NCI-H2107 treated with DMSO at 0.1 percent for 48 hours (cell line): ENCODE data around the gene RAD9A.
"Not testable (repeated sequence)": the region's sequence is repeated elsewhere in the genome, so short reads cannot be mapped to it uniquely, and the experiment has no call there.

Source experiments
- DNase-seq: peaks from one replicate; lab custom pipeline; 2025; ENCODE audit not compliant: unreplicated experiment; lab: John Stamatoyannopoulos, UW

The RAD9A gene

DNA sequence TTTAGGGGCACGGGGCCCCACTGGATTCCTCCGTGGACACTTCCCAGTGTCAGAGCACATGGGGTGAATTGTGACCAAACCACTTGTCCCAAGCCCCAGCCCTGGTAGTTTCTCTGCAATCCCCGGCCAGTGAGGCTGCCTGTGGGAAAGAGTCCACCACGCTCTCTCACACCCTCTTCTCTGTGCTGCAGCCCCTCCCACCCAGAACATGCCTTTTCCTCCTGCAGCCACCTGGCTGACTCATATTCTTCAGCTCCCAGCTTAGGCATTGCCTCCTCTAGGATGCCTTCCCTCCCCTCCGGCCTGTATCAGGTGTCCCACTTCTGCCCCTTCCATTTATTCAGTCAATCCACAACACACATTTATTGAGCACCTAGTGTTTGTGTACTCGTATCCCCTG is 31.1 kb downstream of the RAD9A start:
- DNase-seq = no peak

DNA sequence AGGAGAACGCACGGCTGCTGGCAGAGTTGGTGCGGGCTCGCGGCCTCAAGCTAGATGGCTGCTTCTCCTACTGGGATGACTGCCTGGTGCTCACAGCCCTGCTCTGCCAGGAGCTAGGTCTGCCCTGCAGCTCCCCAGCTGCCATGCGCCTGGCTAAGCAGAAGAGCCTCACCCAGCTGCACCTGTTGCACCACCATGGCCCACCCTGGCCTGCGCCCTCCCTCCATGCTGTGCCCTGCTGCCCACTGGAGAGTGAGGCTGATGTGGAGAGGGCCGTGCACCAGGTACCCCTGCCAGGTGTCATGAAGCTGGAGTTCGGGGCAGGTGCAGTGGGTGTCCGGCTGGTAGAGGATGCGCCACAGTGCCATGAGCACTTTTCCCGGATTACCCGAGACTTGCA is 31.7 kb downstream of the RAD9A start:
- DNase-seq = no peak

DNA sequence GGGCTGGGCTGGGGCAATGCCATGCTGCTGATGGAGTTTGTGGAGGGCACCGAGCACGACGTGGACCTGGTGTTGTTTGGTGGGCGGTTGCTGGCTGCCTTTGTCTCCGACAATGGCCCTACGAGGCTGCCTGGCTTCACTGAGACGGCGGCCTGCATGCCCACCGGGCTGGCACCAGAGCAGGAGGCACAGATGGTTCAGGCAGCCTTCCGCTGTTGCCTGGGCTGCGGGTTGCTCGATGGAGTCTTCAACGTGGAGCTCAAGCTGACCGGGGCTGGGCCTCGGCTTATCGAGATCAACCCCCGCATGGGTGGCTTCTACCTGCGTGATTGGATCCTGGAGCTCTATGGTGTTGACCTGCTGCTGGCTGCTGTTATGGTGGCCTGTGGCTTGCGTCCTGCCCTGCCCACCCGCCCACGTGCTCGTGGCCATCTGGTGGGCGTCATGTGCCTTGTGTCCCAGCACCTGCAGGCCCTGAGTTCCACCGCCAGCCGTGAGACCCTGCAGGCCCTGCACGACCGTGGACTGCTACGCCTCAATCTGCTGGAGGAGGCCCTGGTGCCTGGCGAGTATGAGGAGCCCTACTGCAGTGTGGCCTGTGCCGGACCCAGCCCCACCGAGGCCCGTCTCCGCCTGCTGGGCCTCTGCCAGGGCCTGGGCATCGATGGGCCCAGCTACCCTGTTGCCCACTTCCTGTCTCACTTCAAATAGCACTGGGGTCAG is 32.3 kb downstream of the RAD9A start:
- no peak for DNase-seq

DNA sequence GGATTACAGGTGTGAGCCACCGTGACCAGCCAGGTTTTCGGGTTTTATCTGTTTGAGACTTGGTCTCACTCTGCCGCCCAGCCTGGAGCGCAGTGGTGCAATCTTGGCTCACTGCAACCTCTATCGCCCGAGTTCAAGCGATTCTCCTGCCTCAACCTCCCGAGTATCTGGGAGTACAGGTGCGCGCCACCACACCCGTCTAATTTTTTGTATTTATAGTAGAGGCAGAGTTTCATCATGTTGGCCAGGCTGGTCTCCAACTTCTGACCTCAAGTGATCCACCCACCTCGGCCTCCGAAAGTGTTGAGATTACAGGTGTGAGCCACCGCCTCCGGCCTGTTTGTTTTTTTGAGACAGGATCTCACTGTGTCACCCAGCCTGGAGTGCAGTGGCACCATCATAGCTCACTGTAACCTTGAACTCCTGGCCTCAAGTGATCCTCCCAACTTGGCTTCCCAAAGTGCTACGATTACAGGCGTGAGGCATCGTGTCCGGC is 35.6 kb downstream of the RAD9A start:
- not testable (repeated sequence) for DNase-seq

DNA sequence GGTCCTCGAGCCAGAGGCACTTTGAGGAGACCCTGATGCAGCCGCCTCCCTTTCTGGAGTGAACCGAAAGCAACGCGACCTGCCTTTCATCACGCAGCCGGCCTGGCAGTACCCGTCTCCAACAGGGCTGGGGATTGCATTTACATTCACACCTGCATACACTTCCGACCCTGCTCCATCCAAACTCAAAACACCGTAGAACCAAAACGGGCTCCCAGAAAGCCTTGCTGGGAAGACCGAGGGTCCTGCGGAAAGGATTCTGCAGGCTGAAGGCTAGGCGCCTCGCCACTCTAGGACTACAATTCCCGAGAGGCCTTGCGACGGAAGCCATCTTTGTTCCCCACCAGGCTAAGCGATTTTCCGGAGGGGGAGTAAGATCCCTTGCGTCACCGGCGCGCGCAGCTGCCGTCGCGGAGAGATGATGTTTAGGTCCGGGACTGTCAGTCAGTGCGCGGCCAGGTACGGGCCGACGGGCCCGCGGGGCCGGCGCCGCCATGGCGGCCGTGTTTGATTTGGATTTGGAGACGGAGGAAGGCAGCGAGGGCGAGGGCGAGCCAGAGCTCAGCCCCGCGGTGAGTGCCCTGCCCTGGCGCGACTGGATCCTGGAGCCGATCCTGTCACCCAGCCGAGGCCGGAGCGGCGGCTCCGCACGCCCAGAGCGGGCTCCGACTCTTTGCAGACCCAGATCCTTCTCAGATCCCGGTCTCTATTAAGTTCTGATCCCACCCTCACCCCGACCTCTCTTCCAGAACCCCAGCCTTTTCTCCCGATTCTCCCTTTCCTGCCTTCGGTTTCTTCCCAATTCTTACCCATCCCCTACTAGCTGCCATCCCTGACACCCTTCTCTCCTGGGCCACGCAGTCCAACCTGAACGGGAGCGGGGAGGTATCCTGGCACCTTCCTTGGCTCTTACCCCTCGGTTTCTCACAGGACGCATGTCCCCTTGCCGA is 36.5 kb downstream of the RAD9A start, which contains the start of gene RPS6KB2:
Gene RPS6KB2 (plus strand): TSS at position 443 of the 950 bp plus-strand sequence. CDS start 52 bp downstream, at position 495.
- peak; percentile 89 for DNase-seq

- no peak for DNase-seq
Measured at GRCh38 chr11:67429038-67429668, 37.4 kb downstream of the RAD9A start.

GRCh38 chr11:67429722-67430121 is 37.9 kb downstream of the RAD9A start:
- no peak for DNase-seq

- DNase-seq = no peak
Measured at GRCh38 chr11:67431346-67432249, 39.8 kb downstream of the RAD9A start.

GRCh38 chr11:67432655-67433349 is 41.0 kb downstream of the RAD9A start:
- no peak for DNase-seq

DNA sequence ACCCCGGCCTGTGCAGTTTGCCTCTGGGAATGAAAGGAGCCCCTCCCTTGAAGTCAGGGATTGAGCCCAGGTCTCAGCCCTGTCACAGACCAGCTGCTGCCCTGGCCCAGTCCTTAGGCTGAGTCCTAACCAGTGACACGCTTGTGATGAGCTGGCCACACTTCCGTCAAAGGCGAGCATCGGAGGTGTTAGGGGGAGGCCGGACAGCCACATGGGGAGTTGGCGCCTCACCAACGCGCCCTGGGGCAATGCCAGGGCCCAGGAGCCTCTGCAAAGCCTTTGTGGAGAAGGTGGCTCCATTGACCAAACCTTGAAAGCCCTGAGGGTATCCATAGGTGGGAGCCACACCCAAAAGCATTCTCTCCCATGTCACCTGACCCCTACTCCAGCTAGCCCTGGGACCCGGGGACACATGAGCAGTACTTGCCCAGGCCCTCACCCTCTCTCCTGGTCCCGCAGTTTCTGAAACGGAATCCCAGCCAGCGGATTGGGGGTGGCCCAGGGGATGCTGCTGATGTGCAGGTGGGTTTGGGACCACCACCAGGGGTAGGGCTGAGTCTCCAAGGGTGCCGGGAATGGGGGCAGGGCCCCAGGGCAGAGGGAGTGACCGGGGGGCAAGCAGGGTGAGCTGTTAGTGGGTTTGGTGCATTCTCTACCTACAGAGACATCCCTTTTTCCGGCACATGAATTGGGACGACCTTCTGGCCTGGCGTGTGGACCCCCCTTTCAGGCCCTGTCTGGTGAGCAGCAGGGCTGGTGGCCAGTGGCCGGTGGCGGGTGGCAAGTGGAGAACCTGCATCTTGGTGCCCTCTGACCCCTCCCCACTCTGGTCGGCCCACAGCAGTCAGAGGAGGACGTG is 42.0 kb downstream of the RAD9A start:
- DNase-seq = no peak

DNA sequence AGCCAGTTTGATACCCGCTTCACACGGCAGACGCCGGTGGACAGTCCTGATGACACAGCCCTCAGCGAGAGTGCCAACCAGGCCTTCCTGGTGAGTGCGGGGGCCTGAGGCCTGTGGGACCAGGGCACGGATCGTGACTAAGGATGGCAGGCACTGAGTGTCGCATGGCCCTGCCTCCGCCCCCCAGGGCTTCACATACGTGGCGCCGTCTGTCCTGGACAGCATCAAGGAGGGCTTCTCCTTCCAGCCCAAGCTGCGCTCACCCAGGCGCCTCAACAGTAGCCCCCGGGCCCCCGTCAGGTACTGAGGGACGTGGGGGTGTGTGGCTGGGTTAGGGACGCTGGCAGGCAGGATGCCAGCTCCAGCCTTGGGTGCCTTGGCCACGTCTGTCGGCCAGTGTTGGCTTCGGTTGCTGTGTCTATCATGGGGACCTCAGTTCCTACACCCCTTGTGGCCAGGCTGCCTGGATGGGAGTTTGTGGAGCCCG is 42.7 kb downstream of the RAD9A start:
- DNase-seq = no peak

DNA sequence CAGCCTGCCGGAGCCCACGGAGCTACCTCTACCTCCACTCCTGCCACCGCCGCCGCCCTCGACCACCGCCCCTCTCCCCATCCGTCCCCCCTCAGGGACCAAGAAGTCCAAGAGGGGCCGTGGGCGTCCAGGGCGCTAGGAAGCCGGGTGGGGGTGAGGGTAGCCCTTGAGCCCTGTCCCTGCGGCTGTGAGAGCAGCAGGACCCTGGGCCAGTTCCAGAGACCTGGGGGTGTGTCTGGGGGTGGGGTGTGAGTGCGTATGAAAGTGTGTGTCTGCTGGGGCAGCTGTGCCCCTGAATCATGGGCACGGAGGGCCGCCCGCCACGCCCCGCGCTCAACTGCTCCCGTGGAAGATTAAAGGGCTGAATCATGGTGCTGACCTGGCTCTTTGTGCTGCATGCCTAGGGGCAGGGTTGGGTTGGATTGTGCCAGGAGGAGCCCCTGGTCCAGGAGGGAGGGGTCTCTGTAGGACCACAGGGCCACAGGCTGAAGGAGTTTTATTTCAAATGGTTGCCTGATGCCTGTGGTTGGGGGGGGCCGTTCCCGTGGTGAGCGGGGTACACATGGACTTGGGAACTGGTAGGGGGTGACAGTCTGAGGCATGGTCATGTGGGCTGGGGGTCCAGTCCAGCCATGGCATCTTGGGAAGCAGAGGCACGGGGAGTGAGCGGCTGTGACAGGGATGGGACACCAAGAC is 43.4 kb downstream of the RAD9A start:
- DNase-seq = no peak

DNA sequence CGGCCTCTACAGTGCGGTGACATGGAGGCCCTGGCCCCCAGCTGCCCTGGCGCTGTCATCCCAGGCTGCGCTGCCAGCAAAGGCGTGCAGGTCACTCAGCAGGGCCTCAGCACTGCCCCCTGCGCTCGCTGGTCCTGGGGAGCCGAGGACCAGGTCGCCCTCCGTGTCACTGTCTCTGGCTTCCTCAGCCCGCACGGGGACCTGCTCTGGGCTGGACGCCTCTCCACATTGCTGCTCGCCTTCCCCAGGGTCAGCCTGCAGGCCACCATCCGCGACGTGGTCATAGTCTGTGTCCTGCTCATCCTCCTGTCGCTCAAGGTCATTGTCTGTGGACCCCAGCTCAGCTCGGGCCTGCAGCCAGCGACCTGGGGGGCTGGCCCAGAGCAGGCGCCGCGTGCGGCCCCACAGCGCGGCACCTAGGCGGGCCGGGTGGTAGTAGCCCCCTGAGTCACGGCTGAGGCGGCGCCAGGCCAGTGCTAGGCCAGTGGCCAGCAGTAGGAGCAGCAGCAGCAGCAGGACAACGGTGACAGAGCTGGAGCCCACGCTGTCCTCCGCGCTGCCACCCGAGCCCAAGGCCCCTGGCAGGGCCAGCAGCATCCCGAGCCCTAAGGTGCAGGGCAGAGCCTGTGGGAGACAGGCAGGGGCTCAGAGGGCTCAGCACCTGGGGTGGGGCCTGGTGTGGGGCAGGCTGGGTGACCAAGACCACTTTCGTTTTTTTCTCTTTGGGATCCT is 44.1 kb downstream of the RAD9A start:
- no peak for DNase-seq

- DNase-seq = no peak
Measured at GRCh38 chr11:67436459-67437081, 44.8 kb downstream of the RAD9A start.

DNA sequence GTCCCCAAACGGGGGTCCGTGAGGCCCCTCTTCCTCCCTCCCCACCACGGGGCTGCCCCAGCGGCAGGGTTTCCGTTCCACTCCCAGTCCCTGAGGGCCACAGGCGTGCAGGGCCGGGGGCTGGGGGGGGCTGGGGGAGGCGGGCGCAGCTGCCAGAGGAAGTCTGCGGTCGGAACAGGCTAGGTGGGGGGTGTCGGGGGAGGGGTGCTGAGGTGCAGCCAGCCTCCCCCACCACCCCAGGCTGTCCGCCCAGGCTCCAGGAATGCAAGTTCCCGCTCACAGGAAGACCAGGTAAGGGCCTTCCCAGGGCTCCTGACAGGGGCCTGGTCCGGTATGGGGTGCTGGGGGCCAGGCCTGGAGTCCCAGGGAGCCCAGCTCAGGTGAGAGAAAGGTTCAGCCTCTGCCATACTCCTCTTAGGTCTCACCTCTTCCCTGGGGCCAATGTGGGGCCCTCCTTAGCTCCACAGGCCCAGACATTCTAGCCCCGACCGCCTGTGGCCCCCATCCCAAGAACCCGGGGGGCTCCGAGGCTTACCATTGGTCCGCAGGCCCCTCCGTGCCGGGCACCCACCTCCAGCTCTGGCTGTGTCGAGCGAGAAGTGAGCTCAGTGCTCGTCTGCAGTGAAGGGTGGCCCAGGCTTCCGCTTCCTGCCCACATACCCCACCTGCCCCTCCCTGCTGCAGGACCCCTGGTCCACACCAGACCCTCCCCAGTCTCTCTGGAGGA is 45.5 kb downstream of the RAD9A start, which contains the start of gene PTPRCAP:
Gene PTPRCAP (minus strand): TSS at position 601 of the 727 bp plus-strand sequence. CDS start 63 bp downstream, at position 538.
- DNase-seq = no peak

DNA sequence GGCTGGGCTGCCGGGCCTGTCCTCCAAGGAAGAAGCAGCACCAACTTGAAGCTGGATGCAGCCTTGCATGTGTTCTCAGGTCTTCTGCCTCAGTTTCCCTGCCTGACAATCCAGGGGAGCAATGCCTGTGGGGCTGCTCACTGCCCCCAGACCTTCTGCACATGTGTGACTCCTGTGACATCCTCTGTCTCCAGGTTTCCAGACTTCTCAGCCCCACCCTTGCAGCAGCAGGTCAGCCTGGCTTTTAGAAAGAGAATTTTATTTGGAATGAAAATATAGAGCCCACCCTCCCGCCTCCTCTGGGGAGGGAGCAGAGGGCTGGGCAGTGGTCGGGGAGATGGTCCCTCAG is 46.0 kb downstream of the RAD9A start:
- no peak for DNase-seq
